ENCODE measurements around the gene PDPK1. TPM values are rescaled to one million over a fixed set of nuclear protein-coding genes. Genes with fewer than 3 reads are reported as not detected.

PDPK1 gene
- total and polyA plus RNA-seq, 4 donors, result 12.1 to 28.1 (median 18.2) TPM

GRCh38 chr16:2492292-2492691 lies 45.5 kb upstream of the PDPK1 start:
- H3K27ac ChIP-seq (ENCODE audit: low read depth in 1 of 2, low read length in 2 of 2), result no peak overlapping the region

More at GRCh38 chr16:2492292-2492691, 45.5 kb upstream of the PDPK1 start:
- H3K4me3 ChIP-seq (ENCODE audit: low read depth in 1 of 3, low read length in 3 of 3), result no peak overlapping the region
- H3K4me1 ChIP-seq (ENCODE audit: control insufficient read depth in 4 of 4, insufficient read depth in 4 of 4, low read length in 3 of 4), result peaks cover 2 to 13% (median 6%) of the 10 kb centered on the region in 4 donors
- H3K9ac ChIP-seq (ENCODE audit: low read depth in 1 of 2, low read length in 2 of 2), result no peak overlapping the region
- H3K27me3 ChIP-seq (ENCODE audit: control insufficient read depth in 4 of 4, insufficient read depth in 4 of 4, low read length in 3 of 4), result no peaks in the 10 kb centered on the region
- H3K9me3 ChIP-seq (ENCODE audit: control insufficient read depth in 4 of 4, low read length in 3 of 4), result no peaks in the 10 kb centered on the region
- peaks cover 0 to 12% (median under 1%) of the 10 kb centered on the region in 4 donors for H3K36me3 ChIP-seq (ENCODE audit: control insufficient read depth in 4 of 4, insufficient read depth in 3 of 4, low read depth in 1 of 4, low read length in 3 of 4)
- 74% methylated on average over 13 of the region's 13 CpGs for WGBS
- TF ChIP-seq SP1 (IDR thresholded peaks at IDR 0.05) (no peak), ZBTB33 (IDR thresholded peaks at IDR 0.05) (no peak), GABPA (IDR thresholded peaks at IDR 0.05 in 1 of 2, conservative IDR thresholded peaks at IDR 0.05 in 1 of 2) (no peak), ATF3 (IDR thresholded peaks at IDR 0.05) (no peak), TAF1 (conservative IDR thresholded peaks at IDR 0.05) (no peak), RAD21 (IDR thresholded peaks at IDR 0.05) (no peak), RXRA (IDR thresholded peaks at IDR 0.05) (no peak), MAX (IDR thresholded peaks at IDR 0.05) (no peak), HNF4G (IDR thresholded peaks at IDR 0.05) (no peak), YY1 (IDR thresholded peaks at IDR 0.05) (no peak), NR2F2 (IDR thresholded peaks at IDR 0.05) (no peak), REST (IDR thresholded peaks at IDR 0.05) (no peak), JUND (IDR thresholded peaks at IDR 0.05) (no peak), FOXA1 (IDR thresholded peaks at IDR 0.05) (no peak), CTCF (IDR thresholded peaks at IDR 0.05; ENCODE audit: low read depth, low read length, missing input control) (no peak), FOXA2 (IDR thresholded peaks at IDR 0.05) (no peak), EGR1 (IDR thresholded peaks at IDR 0.05; ENCODE audit: low read depth in 2 of 2) (no peak), HNF4A (conservative IDR thresholded peaks at IDR 0.05) (no peak)
- no peak for DNase-seq (ENCODE audit: low spot score)
